Ramos (cell line): ENCODE data around the gene NECTIN2.

Experiments
- in situ Hi-C: fragments of 300-500 bp; cut with MboI; formaldehyde crosslinking; loops from one replicate; pipeline ENCODE4 v1.14.3; 2022; ENCODE audit warnings: low sequenced_read_pairs; ENCODE audit not compliant: unreplicated experiment

NECTIN2 gene

GRCh38 chr19:44931541-44931940 lies 85.4 kb downstream of the NECTIN2 start:
- in situ Hi-C loops: no loop called here
